ENCODE results near the gene TRIM65.
A peak's percentile ranks its signal among the peaks of the same experiment; 100 is the strongest.

The TRIM65 gene

GRCh38 chr17:75920045-75920560 is 23.4 kb upstream of the TRIM65 start:
- Histone ChIP-seq H3K9ac (no peak overlapping the region), H3K4me3 (no peak overlapping the region), H3K9me3 (replicated peaks in 1 of 11) (no peaks in the 10 kb centered on the region), H3K4me1 (peaks cover 24 to 49% (median 45%) of the 10 kb centered on the region in 10 experiments), H4K20me1 (no peaks in the 10 kb centered on the region; a peak in 2 of 22 replicates), H3K4me2 (no peak overlapping the region), H3K27ac (no peak overlapping the region; a peak in 1 of 22 replicates), H3K27me3 (no peaks in the 10 kb centered on the region), H3K36me3 (peaks cover 0 to 14% (median 0%) of the 10 kb centered on the region in 11 experiments; a peak in 1 of 22 replicates)
- no peak for TF ChIP-seq Cebpa-rat (IDR thresholded peaks at IDR 0.05)

GRCh38 chr17:75919611-75920010 is 22.9 kb upstream of the TRIM65 start:
- peaks cover 0 to 19% (median 0%) of the 10 kb centered on the region in 11 experiments; a peak in 2 of 22 replicates for H3K36me3 ChIP-seq
- H3K4me2 ChIP-seq = no peak overlapping the region
- no peak overlapping the region; a peak in 1 of 22 replicates for H3K27ac ChIP-seq
- no peak for TF ChIP-seq Cebpa-rat (IDR thresholded peaks at IDR 0.05)
- H3K9me3 ChIP-seq (replicated peaks in 1 of 11) = no peaks in the 10 kb centered on the region
- H3K4me3 ChIP-seq = no peak overlapping the region
- no peak overlapping the region for H3K9ac ChIP-seq
- no peaks in the 10 kb centered on the region; a peak in 2 of 22 replicates for H4K20me1 ChIP-seq
- H3K27me3 ChIP-seq = no peaks in the 10 kb centered on the region
- peaks cover 24 to 45% (median 41%) of the 10 kb centered on the region in 10 experiments for H3K4me1 ChIP-seq

- no peak for TF ChIP-seq Cebpa-rat (IDR thresholded peaks at IDR 0.05)
Observed at GRCh38 chr17:75917917-75918445, 21.2 kb upstream of the TRIM65 start.

GRCh38 chr17:75917141-75917916 is 20.6 kb upstream of the TRIM65 start:
- Histone ChIP-seq H3K36me3 (peaks cover 0 to 32% (median 0%) of the 10 kb centered on the region in 11 experiments; a peak in 4 of 22 replicates), H3K4me1 (peaks cover 15 to 28% (median 20%) of the 10 kb centered on the region in 10 experiments), H3K27me3 (no peaks in the 10 kb centered on the region), H3K4me3 (no peak overlapping the region), H3K4me2 (peak overlapping the region in 9 of 11 experiments; percentile 10 to 63 (median 55); a peak in 15 of 22 replicates), H3K9me3 (replicated peaks in 1 of 11) (no peaks in the 10 kb centered on the region), H4K20me1 (no peaks in the 10 kb centered on the region; a peak in 2 of 22 replicates), H3K9ac (0 out of 22 replicates have a peak overlapping the region, but pooled peaks of 1 of the 11 experiments have one; percentile 18), H3K27ac (peak overlapping the region in 2 of 11 experiments; percentile 4 to 29; a peak in 3 of 22 replicates)
- no peak for TF ChIP-seq Cebpa-rat (IDR thresholded peaks at IDR 0.05)

More at GRCh38 chr17:75917917-75918445, 21.2 kb upstream of the TRIM65 start:
- H3K36me3 ChIP-seq = peaks cover 0 to 32% (median 0%) of the 10 kb centered on the region in 11 experiments; a peak in 4 of 22 replicates
- H3K4me2 ChIP-seq = peak overlapping the region in 9 of 11 experiments; percentile 10 to 63 (median 55); a peak in 14 of 22 replicates
- peaks cover 21 to 29% (median 26%) of the 10 kb centered on the region in 10 experiments for H3K4me1 ChIP-seq
- peak overlapping the region in 1 of 11 experiments; percentile 4; a peak in 1 of 22 replicates for H3K27ac ChIP-seq
- no peak overlapping the region for H3K4me3 ChIP-seq
- no peaks in the 10 kb centered on the region for H3K27me3 ChIP-seq
- no peaks in the 10 kb centered on the region; a peak in 2 of 22 replicates for H4K20me1 ChIP-seq
- no peaks in the 10 kb centered on the region for H3K9me3 ChIP-seq (replicated peaks in 1 of 11)
- H3K9ac ChIP-seq = 0 out of 22 replicates have a peak overlapping the region, but pooled peaks of 1 of the 11 experiments have one; percentile 18

GRCh38 chr17:75915268-75915667 is 18.5 kb upstream of the TRIM65 start:
- Histone ChIP-seq H3K9ac (no peak overlapping the region), H3K4me2 (no peak overlapping the region), H3K9me3 (replicated peaks in 1 of 11) (no peaks in the 10 kb centered on the region), H3K36me3 (peaks cover 0 to 32% (median 0%) of the 10 kb centered on the region in 11 experiments; a peak in 4 of 22 replicates), H3K27me3 (no peaks in the 10 kb centered on the region), H3K4me1 (peaks cover 19 to 42% (median 32%) of the 10 kb centered on the region in 10 experiments), H3K27ac (no peak overlapping the region), H3K4me3 (no peak overlapping the region), H4K20me1 (no peaks in the 10 kb centered on the region; a peak in 2 of 22 replicates)
- no peak for TF ChIP-seq Cebpa-rat (IDR thresholded peaks at IDR 0.05)

- Histone ChIP-seq H3K4me3 (no peak overlapping the region), H3K9me3 (replicated peaks in 1 of 11) (no peaks in the 10 kb centered on the region), H3K36me3 (peaks cover 0 to 27% (median 0%) of the 10 kb centered on the region in 11 experiments; a peak in 4 of 22 replicates), H3K4me2 (no peak overlapping the region), H4K20me1 (no peaks in the 10 kb centered on the region; a peak in 2 of 22 replicates), H3K9ac (no peak overlapping the region), H3K27me3 (no peaks in the 10 kb centered on the region), H3K27ac (no peak overlapping the region), H3K4me1 (peaks cover 24 to 47% (median 37%) of the 10 kb centered on the region in 10 experiments)
- no peak for TF ChIP-seq Cebpa-rat (IDR thresholded peaks at IDR 0.05)
Observed at GRCh38 chr17:75914643-75915267, 18.0 kb upstream of the TRIM65 start.

- TF ChIP-seq Cebpa-rat (IDR thresholded peaks at IDR 0.05) = no peak
- H4K20me1 ChIP-seq = peaks cover 0 to 4% (median 0%) of the 10 kb centered on the region in 11 experiments; a peak in 1 of 22 replicates
- peaks cover 25 to 51% (median 45%) of the 10 kb centered on the region in 10 experiments for H3K4me1 ChIP-seq
- H3K27me3 ChIP-seq = no peaks in the 10 kb centered on the region
- H3K4me2 ChIP-seq = peak overlapping the region in 3 of 11 experiments; percentile 5 to 40 (median 37); a peak in 3 of 22 replicates
- peaks cover 0 to 21% (median 0%) of the 10 kb centered on the region in 11 experiments; a peak in 4 of 22 replicates for H3K36me3 ChIP-seq
- H3K9ac ChIP-seq = no peak overlapping the region; a peak in 1 of 22 replicates
- no peak overlapping the region for H3K27ac ChIP-seq
- no peaks in the 10 kb centered on the region for H3K9me3 ChIP-seq (replicated peaks in 1 of 11)
- no peak overlapping the region for H3K4me3 ChIP-seq
Observed at GRCh38 chr17:75913537-75914210, 16.9 kb upstream of the TRIM65 start.

GRCh38 chr17:75910699-75911098 is 13.9 kb upstream of the TRIM65 start:
- Histone ChIP-seq H3K4me2 (peak overlapping the region; percentile 20 to 91 (median 65); a peak in 21 of 22 replicates), H3K4me1 (peaks cover 24 to 49% (median 41%) of the 10 kb centered on the region in 10 experiments), H3K4me3 (no peak overlapping the region), H4K20me1 (peaks cover 0 to 4% (median 0%) of the 10 kb centered on the region in 11 experiments; a peak in 1 of 22 replicates), H3K9ac (peak overlapping the region in 7 of 11 experiments; percentile 4 to 70 (median 21); a peak in 9 of 22 replicates), H3K9me3 (replicated peaks in 1 of 11) (no peaks in the 10 kb centered on the region), H3K27me3 (no peaks in the 10 kb centered on the region), H3K27ac (peak overlapping the region in 3 of 11 experiments; percentile 43 to 53 (median 45); a peak in 4 of 22 replicates), H3K36me3 (peaks cover 0 to 21% (median 0%) of the 10 kb centered on the region in 11 experiments; a peak in 4 of 22 replicates)
- TF ChIP-seq Cebpa-rat (IDR thresholded peaks at IDR 0.05) = no peak

Data from BLaER1 treated with 17β-estradiol and CSF1 and Interleukin-3, amounts not matched to agents 10 nM and 100 nM (cell line).